ENCODE results near the gene MARK2. TPM values are rescaled to one million over a fixed set of nuclear protein-coding genes. Genes with fewer than 3 reads are reported as not detected.

Gene MARK2
- total RNA-seq, 4 donors from 2014 or later, result 66.3 to 78.7 (median 71.8) TPM

GRCh38 chr11:63922673-63923192 lies 83.8 kb downstream of the MARK2 start:
- DNase-seq (ENCODE audit: low spot score in 2 of 2), result no peak
- H3K27me3 ChIP-seq, result no peaks in the 10 kb centered on the region
- H3K36me3 ChIP-seq, result no peaks in the 10 kb centered on the region
- TF ChIP-seq EP300 (IDR thresholded peaks at IDR 0.05) (no peak), POLR2A (IDR thresholded peaks at IDR 0.05) (no peak), CTCF (IDR thresholded peaks at IDR 0.05) (no peak), POLR2AphosphoS5 (IDR thresholded peaks at IDR 0.05) (no peak)
- peaks cover 28% of the 10 kb centered on the region for H3K4me1 ChIP-seq
- 59% methylated on average over 2 of the region's 2 CpGs for WGBS
- no peak overlapping the region for H3K27ac ChIP-seq
- H3K4me3 ChIP-seq, result no peak overlapping the region
- no peaks in the 10 kb centered on the region for H3K9me3 ChIP-seq

- H3K9me3 ChIP-seq, result no peaks in the 10 kb centered on the region
- H3K4me3 ChIP-seq, result no peak overlapping the region
- H3K36me3 ChIP-seq, result no peaks in the 10 kb centered on the region
- H3K4me1 ChIP-seq, result peaks cover 22% of the 10 kb centered on the region
- TF ChIP-seq CTCF (IDR thresholded peaks at IDR 0.05) (no peak), EP300 (IDR thresholded peaks at IDR 0.05) (no peak), POLR2A (IDR thresholded peaks at IDR 0.05) (no peak), POLR2AphosphoS5 (IDR thresholded peaks at IDR 0.05) (no peak)
- H3K27me3 ChIP-seq, result no peaks in the 10 kb centered on the region
- 62% methylated on average over 4 of the region's 4 CpGs for WGBS
- H3K27ac ChIP-seq, result no peak overlapping the region
- DNase-seq (ENCODE audit: low spot score in 2 of 2), result no peak
Observed at GRCh38 chr11:63923319-63923718, 84.4 kb downstream of the MARK2 start.

- Histone ChIP-seq H3K4me1 (no peaks in the 10 kb centered on the region), H3K4me3 (no peak overlapping the region), H3K9me3 (no peaks in the 10 kb centered on the region), H3K36me3 (no peaks in the 10 kb centered on the region), H3K27ac (no peak overlapping the region), H3K27me3 (no peaks in the 10 kb centered on the region)
- TF ChIP-seq POLR2AphosphoS5 (IDR thresholded peaks at IDR 0.05) (no peak), POLR2A (IDR thresholded peaks at IDR 0.05) (no peak), EP300 (IDR thresholded peaks at IDR 0.05) (no peak), CTCF (IDR thresholded peaks at IDR 0.05) (no peak)
- 89% methylated on average over 5 of the region's 5 CpGs for WGBS
- no peak for DNase-seq (ENCODE audit: low spot score in 2 of 2)
Observed at GRCh38 chr11:63929616-63930015, 90.7 kb downstream of the MARK2 start.

- no peak overlapping the region for H3K27ac ChIP-seq
- H3K4me3 ChIP-seq, result no peak overlapping the region
- no peak for DNase-seq (ENCODE audit: low spot score in 2 of 2)
- H3K4me1 ChIP-seq, result no peaks in the 10 kb centered on the region
- H3K9me3 ChIP-seq, result no peaks in the 10 kb centered on the region
- no peak for TF ChIP-seq CTCF (IDR thresholded peaks at IDR 0.05)
- H3K36me3 ChIP-seq, result no peaks in the 10 kb centered on the region
- 72% methylated on average over 6 of the region's 6 CpGs for WGBS
- no peaks in the 10 kb centered on the region for H3K27me3 ChIP-seq
Observed at GRCh38 chr11:63931045-63931444, 92.1 kb downstream of the MARK2 start.

- 85% methylated on average over 12 of the region's 12 CpGs for WGBS
- Histone ChIP-seq H3K36me3 (no peaks in the 10 kb centered on the region), H3K4me3 (no peak overlapping the region), H3K9me3 (no peaks in the 10 kb centered on the region), H3K27me3 (no peaks in the 10 kb centered on the region), H3K4me1 (no peaks in the 10 kb centered on the region), H3K27ac (no peak overlapping the region)
- TF ChIP-seq POLR2A (IDR thresholded peaks at IDR 0.05), result no peak
- no peak for DNase-seq (ENCODE audit: low spot score in 2 of 2)
Observed at GRCh38 chr11:63931876-63932275, 93.0 kb downstream of the MARK2 start.

- WGBS, result 44% methylated on average over 1 of the region's 1 CpG
Observed at GRCh38 chr11:63933459-63933858, 94.5 kb downstream of the MARK2 start.

More at GRCh38 chr11:63933459-63933858, 94.5 kb downstream of the MARK2 start:
- Histone ChIP-seq H3K27ac (no peak overlapping the region), H3K4me3 (no peak overlapping the region), H3K9me3 (no peaks in the 10 kb centered on the region), H3K4me1 (peaks cover 6% of the 10 kb centered on the region), H3K27me3 (no peaks in the 10 kb centered on the region), H3K36me3 (no peaks in the 10 kb centered on the region)
- DNase-seq (ENCODE audit: low spot score in 2 of 2), result no peak
- TF ChIP-seq POLR2A (IDR thresholded peaks at IDR 0.05), result no peak
- no peak for TF ChIP-seq EP300 (IDR thresholded peaks at IDR 0.05)
- no peak for TF ChIP-seq CTCF (IDR thresholded peaks at IDR 0.05)
- no peak for TF ChIP-seq POLR2AphosphoS5 (IDR thresholded peaks at IDR 0.05)
